SK-N-SH (cell line): ENCODE results near the gene SLC25A2. TPM values are rescaled to one million over a fixed set of nuclear protein-coding genes. Genes with fewer than 3 reads are reported as not detected.

Experiments used
- CTCF ChIA-PET: fragments of 300-600, 350-600 bp; formaldehyde crosslinking; extraction: SDS; loops from one replicate; lab custom pipeline; 2021; lab: Yijun Ruan, JAX
- POLR2A ChIA-PET: fragments of 350-600 bp; sonication (Branson Sonifier 250); formaldehyde crosslinking; extraction: SDS; loops from one replicate; lab custom pipeline; 2020; ENCODE audit warnings: antibody characterized with exemption, inconsistent platforms; lab: Yijun Ruan, JAX
- DNase-seq: peaks from one replicate; pipeline ENCODE4 v3.0.0; 2012
- H2AFZ ChIP-seq: fragments of 200-600 bp; sonication (generic); 2 replicates; pipeline ENCODE4 v1.8.1; 2016; ENCODE audit warnings: antibody characterized with exemption, mild to moderate bottlenecking, low read depth
- H3F3A ChIP-seq: fragments of 200-600 bp; sonication (generic); replicated peaks from 2 replicates; pipeline ENCODE3; 2016; ENCODE audit warnings: antibody characterized with exemption, mild to moderate bottlenecking; ENCODE audit not compliant: insufficient read depth
- H3K27ac ChIP-seq, 2 experiments: fragments of 200-500 bp in 1 of 2; fragments of 200-600 bp in 1 of 2; sonication (Bioruptor generic) in 1 of 2; sonication (generic), shearing (Covaris generic) in 1 of 2; 2 replicates each; pipeline versions ENCODE4 v1.5.1 to v1.6.1; 2014 to 2016; ENCODE audit warnings: low read depth in 2 of 2, inconsistent platforms in 1 of 2, low read length in 1 of 2, mild to moderate bottlenecking in 1 of 2, mixed read lengths in 1 of 2
- H3K27me3 ChIP-seq: fragments of 200-600 bp; sonication (generic), shearing (Covaris generic); 2 replicates; pipeline ENCODE4 v1.6.1; 2016; ENCODE audit warnings: mixed run types; ENCODE audit not compliant: insufficient read depth
- H3K36me3 ChIP-seq, 2 experiments: fragments of 200-500 bp in 1 of 2; fragments of 200-600 bp in 1 of 2; sonication (Bioruptor generic) in 1 of 2; sonication (generic) in 1 of 2; replicated peaks in 1 of 2; 2 replicates each; pipeline versions ENCODE3 to v1.5.1; 2014 to 2016; ENCODE audit warnings: low read length in 1 of 2, mild to moderate bottlenecking in 1 of 2; ENCODE audit not compliant: insufficient read depth in 2 of 2, control insufficient read depth in 1 of 2
- H3K4me1 ChIP-seq, 2 experiments: fragments of 200-500 bp in 1 of 2; fragments of 200-600 bp in 1 of 2; sonication (Bioruptor generic) in 1 of 2; sonication (generic), shearing (Covaris generic) in 1 of 2; 2 replicates each; pipeline versions ENCODE4 v1.5.1 to v1.6.1; 2014 to 2016; ENCODE audit warnings: low read depth in 1 of 2, low read length in 1 of 2, mixed run types in 1 of 2; ENCODE audit not compliant: insufficient read depth in 2 of 2, control insufficient read depth in 1 of 2
- H3K4me2 ChIP-seq: fragments of 200-600 bp; sonication (generic), shearing (Covaris generic); 2 replicates; pipeline ENCODE4 v1.6.1; 2017; ENCODE audit warnings: mixed run types
- H3K4me3 ChIP-seq, 2 experiments: fragments of 200-500 bp in 1 of 2; fragments of 200-600 bp in 1 of 2; sonication (Bioruptor generic) in 1 of 2; sonication (generic), shearing (Covaris generic) in 1 of 2; 2 replicates each; pipeline versions ENCODE4 v1.5.1 to v1.8.1; 2014 to 2016; ENCODE audit warnings: low read depth in 2 of 2, inconsistent platforms in 1 of 2, low read length in 1 of 2, mild to moderate bottlenecking in 1 of 2, mixed read lengths in 1 of 2, moderate library complexity in 1 of 2
- H3K79me2 ChIP-seq: fragments of 200-600 bp; sonication (generic); 2 replicates; pipeline ENCODE4 v1.8.1; 2017; ENCODE audit warnings: mild to moderate bottlenecking; ENCODE audit not compliant: insufficient read depth
- H3K9ac ChIP-seq: fragments of 200-600 bp; sonication (generic); 2 replicates; pipeline ENCODE4 v1.6.1; 2017; ENCODE audit warnings: mixed run types
- H3K9me2 ChIP-seq: fragments of 200-600 bp; sonication (generic); 2 replicates; pipeline ENCODE4 v1.6.1; 2017; ENCODE audit warnings: mixed run types
- H3K9me3 ChIP-seq: fragments of 200-600 bp; sonication (generic); 2 replicates; pipeline ENCODE4 v1.6.1; 2017; ENCODE audit warnings: mixed run types, mild to moderate bottlenecking, moderate library complexity
- H4K20me1 ChIP-seq: fragments of 200-600 bp; sonication (generic); 2 replicates; pipeline ENCODE4 v1.6.1; 2017; ENCODE audit warnings: mild to moderate bottlenecking, mixed run types; ENCODE audit not compliant: insufficient read depth
- CTCF ChIP-seq: fragments of 200-600 bp; sonication (generic); IDR thresholded peaks from 2 replicates; pipeline ENCODE4 v1.6.1; 2017; ENCODE audit warnings: antibody characterized with exemption, mild to moderate bottlenecking, moderate library complexity
- ELF1 ChIP-seq: IDR thresholded peaks from 2 replicates; pipeline ENCODE4 v1.4.0; 2012
- EP300 ChIP-seq, 2 experiments: IDR thresholded peaks; 2 replicates each; pipeline versions ENCODE4 v1.4.0 to v1.6.1; 2012; ENCODE audit warnings: borderline replicate concordance in 1 of 2, low read depth in 1 of 2, low read length in 1 of 2
- EZH2phosphoT487 ChIP-seq: fragments of 200-600 bp; sonication (generic); IDR thresholded peaks from 2 replicates; pipeline ENCODE4 v1.6.1; 2017; ENCODE audit warnings: low read depth, mixed run types, mild to moderate bottlenecking, antibody characterized with exemption, moderate library complexity, borderline replicate concordance
- FOSL2 ChIP-seq: IDR thresholded peaks from 2 replicates; pipeline ENCODE4 v1.4.0; 2012; ENCODE audit warnings: low read depth, mild to moderate bottlenecking, moderate library complexity, borderline replicate concordance
- FOXJ3 ChIP-seq: sonication (generic); formaldehyde crosslinking; IDR thresholded peaks from 2 replicates; pipeline ENCODE4 v1.5.1; 2020; ENCODE audit warnings: mild to moderate bottlenecking, missing genetic modification reagents
- GABPA ChIP-seq: IDR thresholded peaks from 2 replicates; pipeline ENCODE4 v1.4.0; 2012; ENCODE audit warnings: low read depth, mild to moderate bottlenecking
- IRF3 ChIP-seq: fragments of 150-350 bp; IDR thresholded peaks from 2 replicates; pipeline ENCODE4 v1.6.1; 2016; ENCODE audit warnings: mild to moderate bottlenecking, low read depth, low read length
- JUND ChIP-seq: IDR thresholded peaks from 2 replicates; pipeline ENCODE4 v1.4.0; 2012
- MAX ChIP-seq: IDR thresholded peaks from 2 replicates; pipeline ENCODE4 v1.4.0; 2012; ENCODE audit warnings: low read depth
- POLR2AphosphoS5 ChIP-seq: IDR thresholded peaks from 2 replicates; pipeline ENCODE4 v1.6.1; 2012; ENCODE audit warnings: low read depth, low read length
- REST ChIP-seq: IDR thresholded peaks from 2 replicates; pipeline ENCODE4 v1.6.1; 2012; ENCODE audit warnings: mild to moderate bottlenecking, low read depth, low read length, moderate library complexity
- RFX5 ChIP-seq: IDR thresholded peaks from 2 replicates; pipeline ENCODE4 v1.6.1; 2012; ENCODE audit warnings: mild to moderate bottlenecking, improper control_type of control experiment, low read length
- RXRA ChIP-seq: IDR thresholded peaks from 2 replicates; pipeline ENCODE4 v1.4.0; 2012; ENCODE audit warnings: low read depth, mild to moderate bottlenecking, borderline replicate concordance
- SMC3 ChIP-seq: IDR thresholded peaks from 2 replicates; pipeline ENCODE4 v1.6.1; 2012; ENCODE audit warnings: low read depth, low read length, improper control_type of control experiment
- TAF1 ChIP-seq: IDR thresholded peaks from 2 replicates; pipeline ENCODE4 v1.6.1; 2012; ENCODE audit warnings: low read depth, mild to moderate bottlenecking, low read length, moderate library complexity, borderline replicate concordance
- TCF12 ChIP-seq: IDR thresholded peaks from 2 replicates; pipeline ENCODE4 v1.4.0; 2012
- USF1 ChIP-seq: IDR thresholded peaks from 2 replicates; pipeline ENCODE4 v1.4.0; 2012; ENCODE audit warnings: low read depth, borderline replicate concordance
- YY1 ChIP-seq: IDR thresholded peaks from 2 replicates; pipeline ENCODE4 v1.4.0; 2012; ENCODE audit warnings: low read depth, mild to moderate bottlenecking
- WGBS: methylation state at CpG from one replicate; pipeline ENCODE4 v1.1.6; 2017; ENCODE audit warnings: low lambda C conversion rate; 5-methylcytosine and 5-hydroxymethylcytosine counted together
- polyA plus RNA-seq, 3 experiments: library from polyadenylated mRNA; depleted of rRNA; stranded (reverse); fragments of >200 nt; gene quantifications; 2 replicates each; pipeline ENCODE4 v1.2.3, GENCODE V29; 2012

SLC25A2 gene
- polyA plus RNA-seq, 1 of the 3 experiments (the other 2 are of a cell fraction) = not detected

- peaks cover 57% of the 10 kb centered on the region for H3K9me3 ChIP-seq
- no peak overlapping the region for H3K27ac ChIP-seq
- ChIA-PET CTCF (no interaction called here), POLR2A (no interaction called here)
- no peaks in the 10 kb centered on the region for H3K27me3 ChIP-seq
- no peak overlapping the region for H2AFZ ChIP-seq
- H3K4me3 ChIP-seq = no peak overlapping the region; a peak in 1 of 4 replicates
- peaks cover 0 to 13% of the 10 kb centered on the region in 2 experiments for H3K36me3 ChIP-seq
- H3K9me2 ChIP-seq = no peaks in the 10 kb centered on the region
- WGBS = 27% methylated on average over 5 of the region's 5 CpGs
- no peak overlapping the region for H3K9ac ChIP-seq
- H3K4me2 ChIP-seq = no peak overlapping the region
- DNase-seq = no peak
- no peaks in the 10 kb centered on the region for H3K4me1 ChIP-seq
- no peaks in the 10 kb centered on the region for H4K20me1 ChIP-seq
- H3F3A ChIP-seq = no peaks in the 10 kb centered on the region
- TF ChIP-seq USF1 (0 out of 2 replicates have a peak, but pooled peaks have one; percentile 13), ELF1 (no peak)
- no peaks in the 10 kb centered on the region for H3K79me2 ChIP-seq
Observed at GRCh38 chr5:141260458-141261237, 43.2 kb downstream of the SLC25A2 start.

GRCh38 chr5:141258948-141259347 lies 44.9 kb downstream of the SLC25A2 start:
- H3K9ac ChIP-seq = no peak overlapping the region
- H3K9me3 ChIP-seq = peaks cover 47% of the 10 kb centered on the region
- no peak for DNase-seq
- H2AFZ ChIP-seq = no peak overlapping the region
- no peaks in the 10 kb centered on the region for H3K27me3 ChIP-seq
- H3F3A ChIP-seq = no peaks in the 10 kb centered on the region
- H3K36me3 ChIP-seq = peaks cover 0 to 13% of the 10 kb centered on the region in 2 experiments
- no peaks in the 10 kb centered on the region for H3K79me2 ChIP-seq
- H3K4me1 ChIP-seq = no peaks in the 10 kb centered on the region
- H4K20me1 ChIP-seq = no peaks in the 10 kb centered on the region
- POLR2A ChIA-PET = no interaction called here
- CTCF ChIA-PET = no interaction called here
- no peaks in the 10 kb centered on the region for H3K9me2 ChIP-seq
- H3K4me2 ChIP-seq = no peak overlapping the region
- H3K27ac ChIP-seq = no peak overlapping the region
- H3K4me3 ChIP-seq = no peak overlapping the region
- no peak for TF ChIP-seq IRF3
- no peak for TF ChIP-seq GABPA
- TF ChIP-seq EP300 (IDR thresholded peaks at IDR 0.05; ENCODE audit: borderline replicate concordance in 1 of 2, low read depth in 1 of 2, low read length in 1 of 2) = no peak
- TF ChIP-seq REST = no peak
- no peak for TF ChIP-seq USF1
- no peak for TF ChIP-seq FOXJ3
- no peak for TF ChIP-seq POLR2AphosphoS5
- no peak for TF ChIP-seq ELF1
- no peak for TF ChIP-seq MAX
- no peak for TF ChIP-seq EZH2phosphoT487
- no peak for TF ChIP-seq RFX5
- TF ChIP-seq RXRA = no peak
- TF ChIP-seq TCF12 = no peak
- no peak for TF ChIP-seq FOSL2
- TF ChIP-seq TAF1 = no peak
- no peak for TF ChIP-seq CTCF
- TF ChIP-seq YY1 = no peak
- TF ChIP-seq JUND = no peak
- TF ChIP-seq SMC3 = no peak
